LNCaP clone FGC (cell line): Measurements from ENCODE around the gene MAGI2.

Source experiments
- DNase-seq: peaks from one replicate; pipeline ENCODE4 v3.0.0-alpha.2; 2011; ENCODE audit warnings: low read depth
- H3K4me3 ChIP-seq: 2 replicates; pipeline ENCODE4 v1.5.1; 2011; ENCODE audit warnings: mild to moderate bottlenecking, low read depth, low read length, control low read depth
- CTCF ChIP-seq: IDR thresholded peaks from 2 replicates; pipeline ENCODE4 v1.5.1; 2012; ENCODE audit warnings: mild to moderate bottlenecking; ENCODE audit not compliant: control insufficient read depth, insufficient read depth; ENCODE audit errors: extremely low read depth

MAGI2 gene

GRCh38 chr7:78501064-78501463 is 952.4 kb downstream of the MAGI2 start:
- H3K4me3 ChIP-seq, result no peak overlapping the region
- no peak for TF ChIP-seq CTCF
- no peak for DNase-seq

GRCh38 chr7:78499971-78500370 is 953.5 kb downstream of the MAGI2 start:
- TF ChIP-seq CTCF, result no peak
- no peak overlapping the region for H3K4me3 ChIP-seq
- DNase-seq, result no peak

- DNase-seq, result no peak
- no peak overlapping the region for H3K4me3 ChIP-seq
- TF ChIP-seq CTCF, result no peak
Measured at GRCh38 chr7:78499283-78499682, 954.2 kb downstream of the MAGI2 start.

GRCh38 chr7:78497728-78498427 is 955.6 kb downstream of the MAGI2 start:
- no peak overlapping the region for H3K4me3 ChIP-seq
- TF ChIP-seq CTCF, result no peak
- no peak for DNase-seq

- DNase-seq, result peak; percentile 52
Measured at GRCh38 chr7:78496096-78496630, 957.3 kb downstream of the MAGI2 start.

GRCh38 chr7:78493401-78493800 is 960.1 kb downstream of the MAGI2 start:
- no peak for DNase-seq
- no peak overlapping the region for H3K4me3 ChIP-seq
- TF ChIP-seq CTCF, result no peak

More at GRCh38 chr7:78496096-78496630, 957.3 kb downstream of the MAGI2 start:
- no peak for TF ChIP-seq CTCF
- H3K4me3 ChIP-seq, result no peak overlapping the region

- DNase-seq, result no peak
- TF ChIP-seq CTCF, result no peak
- H3K4me3 ChIP-seq, result no peak overlapping the region
Measured at GRCh38 chr7:78492146-78492545, 961.3 kb downstream of the MAGI2 start.
